ENCODE data around the gene LCMT1.

The LCMT1 gene

GRCh38 chr16:25210758-25211157 is 99.2 kb downstream of the LCMT1 start:
- no peak for DNase-seq

- DNase-seq = no peak
Observed at GRCh38 chr16:25212636-25213035, 101.1 kb downstream of the LCMT1 start.

DNA sequence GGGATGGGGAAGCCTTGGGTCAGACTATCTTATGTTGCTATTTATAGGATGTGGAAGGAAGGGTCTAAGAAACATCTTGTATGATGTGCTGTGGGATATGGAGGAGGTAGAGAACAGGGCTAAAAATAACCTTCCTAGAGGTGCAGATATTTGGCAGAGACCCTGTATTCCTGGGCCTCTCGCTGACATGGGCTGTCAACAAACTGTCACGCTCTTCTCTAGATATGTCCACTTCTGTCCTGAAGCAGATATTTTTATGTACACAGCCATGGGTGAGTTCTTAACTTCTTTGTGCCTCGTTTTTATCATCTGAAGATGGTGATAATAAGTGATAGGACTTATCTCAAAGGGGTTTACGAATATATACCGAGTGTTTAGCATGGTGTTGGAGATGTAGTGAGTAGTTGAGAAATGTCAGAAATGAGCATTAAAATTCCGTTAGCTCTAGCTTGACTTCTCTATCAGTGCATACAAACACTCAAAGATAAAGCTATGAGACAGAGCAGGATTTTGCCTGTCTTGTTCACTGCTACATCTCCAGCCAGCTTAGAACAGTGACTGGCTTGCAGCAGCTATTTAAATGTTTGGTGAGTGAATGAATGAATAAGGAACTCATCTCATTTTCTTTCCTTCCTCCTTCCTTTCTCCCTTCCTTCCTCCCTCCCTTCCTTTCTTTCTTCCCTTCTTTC is 102.3 kb downstream of the LCMT1 start:
- DNase-seq = no peak

DNA sequence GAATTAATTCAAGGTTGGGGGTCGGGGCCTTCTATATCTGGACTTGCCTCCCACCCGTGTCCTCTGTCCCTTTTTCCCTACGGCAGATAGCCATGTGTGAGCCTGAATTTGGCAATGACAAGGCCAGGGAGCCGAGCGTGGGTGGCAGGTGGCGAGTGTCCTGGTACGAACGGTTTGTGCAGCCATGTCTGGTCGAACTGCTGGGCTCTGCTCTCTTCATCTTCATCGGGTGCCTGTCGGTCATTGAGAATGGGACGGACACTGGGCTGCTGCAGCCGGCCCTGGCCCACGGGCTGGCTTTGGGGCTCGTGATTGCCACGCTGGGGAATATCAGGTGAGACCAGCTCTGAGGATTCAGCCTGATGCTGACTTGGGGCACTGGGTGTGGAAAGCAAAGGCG is 105.6 kb downstream of the LCMT1 start:
- DNase-seq = no peak

DNA sequence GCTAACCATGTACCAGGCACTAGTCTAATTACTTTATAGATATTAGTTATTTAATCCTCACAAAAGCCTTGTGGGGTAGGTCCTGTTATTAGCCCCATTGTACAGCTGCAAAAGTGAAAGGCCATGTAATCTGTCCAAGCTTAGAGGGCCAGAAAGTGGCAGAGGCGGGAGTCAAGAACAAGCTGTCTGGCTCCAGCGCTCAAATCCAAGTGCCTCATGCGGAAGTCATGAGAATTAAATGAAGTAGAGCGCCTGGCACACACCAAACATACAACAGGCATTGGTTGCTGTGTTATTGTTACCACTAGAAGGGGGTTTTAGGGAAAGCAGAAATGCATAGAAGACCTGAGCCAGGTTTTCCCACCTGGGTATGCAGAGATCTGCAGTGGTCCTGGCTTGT is 106.4 kb downstream of the LCMT1 start:
- no peak for DNase-seq

DNA sequence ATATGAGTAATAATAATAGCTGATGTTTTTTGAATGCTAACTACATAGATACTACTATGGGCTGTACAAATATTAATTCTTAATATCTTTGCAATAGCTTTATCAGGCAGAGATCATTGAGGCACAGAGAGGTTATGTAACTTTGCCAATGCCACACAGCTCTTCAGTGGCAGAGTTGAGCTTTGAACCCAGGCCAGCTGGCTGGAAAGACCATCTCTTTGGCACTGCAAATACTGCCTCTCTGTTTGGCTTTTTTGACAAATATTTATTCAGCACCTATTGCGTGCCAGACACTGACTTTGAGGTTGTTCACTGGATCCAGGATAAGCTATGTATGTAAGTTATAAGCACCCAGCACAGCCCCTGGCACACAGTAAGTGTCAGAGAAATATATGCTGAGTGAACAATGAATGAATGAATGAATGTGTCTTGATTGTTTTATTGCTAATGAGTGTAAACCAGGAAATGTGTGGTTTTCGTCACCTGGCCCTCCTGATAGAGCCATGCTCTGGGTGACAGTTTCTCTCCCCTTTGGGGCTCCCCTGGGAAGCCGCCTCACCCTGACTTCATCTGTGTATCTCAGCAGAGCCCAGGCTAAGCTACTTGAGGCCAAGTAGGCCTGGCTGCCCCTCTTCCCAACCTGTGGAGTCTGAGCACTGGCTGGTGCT is 107.7 kb downstream of the LCMT1 start:
- no peak for DNase-seq

GRCh38 chr16:25222959-25223358 is 111.4 kb downstream of the LCMT1 start:
- no peak for DNase-seq

- DNase-seq = no peak
Observed at GRCh38 chr16:25223964-25224363, 112.4 kb downstream of the LCMT1 start.

GRCh38 chr16:25224731-25225319 is 113.3 kb downstream of the LCMT1 start:
- no peak for DNase-seq
